Omental fat pad (tissue), 4 donors: ENCODE results near the gene CD34. TPM values are rescaled to one million over a fixed set of nuclear protein-coding genes. Genes with fewer than 3 reads are reported as not detected.

Experiments used
- ATAC-seq: fragments of 150-250 bp; one replicate; pipeline ENCODE4 v1.9.1; 2016; ENCODE audit warnings: mild to moderate bottlenecking, moderate library complexity; ENCODE audit not compliant: low FRiP score
- DNase-seq: peaks from one replicate; pipeline ENCODE4 v3.0.0-alpha.2; 2019; ENCODE audit warnings: low spot score
- CTCF ChIP-seq, 3 donors: fragments of 450-650 bp; IDR thresholded peaks; one replicate each; pipeline ENCODE4 v1.5.1; 2016 to 2017; ENCODE audit warnings: antibody characterized with exemption in 3 of 3, mild to moderate bottlenecking in 3 of 3, moderate library complexity in 2 of 3
- total RNA-seq, 4 donors: library from RNA; depleted of rRNA; stranded (reverse); fragments of >200 nt; gene quantifications; one replicate each; pipeline ENCODE4 v1.1.0, GENCODE V29; 2016

The CD34 gene
- 100 to 1,000 TPM in 1 of 4 donors, 10 to 100 TPM in 3; 52.6 to 123 (median 76.9) TPM for total RNA-seq

GRCh38 chr1:207910591-207911354, at the start of gene CD34:
Gene CD34 (minus strand): TSS chr1:207911125. CDS start chr1:207911080, 45 bp downstream.
- no peak for TF ChIP-seq CTCF (IDR thresholded peaks at IDR 0.05)
- peak; percentile 80 for ATAC-seq
- no peak for DNase-seq

GRCh38 chr1:207960346-207960745, 49.4 kb upstream of the CD34 start:
- DNase-seq = no peak
- ATAC-seq = no peak
- TF ChIP-seq CTCF (IDR thresholded peaks at IDR 0.05) = no peak

DNA sequence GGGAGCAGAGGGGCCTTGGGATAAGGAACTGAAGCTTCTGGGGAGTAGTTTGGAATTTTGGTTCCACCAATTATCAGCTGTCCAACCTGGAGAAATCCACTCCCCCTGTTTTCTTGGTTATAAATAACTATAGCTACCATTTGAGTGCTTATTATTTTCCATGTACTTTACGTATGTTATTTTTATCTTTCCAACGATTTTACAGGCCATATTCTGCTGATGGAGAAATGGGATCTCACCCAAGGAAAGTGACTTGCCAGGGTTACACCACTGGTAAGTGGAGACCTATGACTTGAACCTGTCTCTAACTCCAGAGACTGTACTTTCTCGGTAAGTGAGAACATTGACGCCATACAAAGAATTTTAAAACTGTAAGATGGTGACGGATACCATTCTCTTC, 49.0 kb upstream of the CD34 start:
- DNase-seq (no peak), ATAC-seq (no peak)
- no peak for TF ChIP-seq CTCF (IDR thresholded peaks at IDR 0.05)

DNA sequence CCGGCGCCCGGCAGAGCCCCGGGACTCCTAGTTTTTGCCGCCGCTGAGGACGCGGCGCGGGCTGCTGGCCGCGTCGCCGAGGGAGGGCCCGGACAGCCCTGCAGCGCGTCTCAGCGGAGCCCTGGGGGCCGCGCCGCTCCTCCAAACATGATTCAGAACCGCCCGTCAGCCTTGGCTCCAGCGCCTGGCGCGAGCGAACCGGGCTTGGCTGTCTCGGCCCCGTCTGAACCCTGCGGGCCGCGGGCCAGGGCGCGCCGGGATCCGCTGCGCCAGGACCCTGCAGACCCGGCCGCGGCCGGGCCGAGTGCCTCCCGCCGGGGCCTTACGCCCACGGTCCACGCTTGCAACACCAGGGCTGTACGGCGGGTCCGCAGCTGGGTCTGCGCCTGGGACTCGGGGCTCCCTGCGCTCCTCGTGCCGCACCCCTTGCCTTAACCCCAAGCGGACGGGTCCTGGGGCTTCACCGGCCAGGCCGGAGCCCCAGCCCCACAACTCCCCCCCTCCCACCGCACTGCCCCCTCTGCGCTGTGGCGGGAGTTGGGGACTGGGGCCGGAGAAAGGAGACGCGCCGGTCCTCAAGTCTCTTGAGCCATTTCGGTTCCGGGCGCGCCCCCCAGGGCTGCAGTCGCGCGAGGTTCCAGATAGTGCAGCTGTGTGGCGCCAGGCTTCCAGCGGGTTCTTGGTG, 48.4 kb upstream of the CD34 start:
- TF ChIP-seq CTCF (IDR thresholded peaks at IDR 0.05) = no peak
- DNase-seq = peak; percentile 50
- ATAC-seq = peak; percentile 68

- TF ChIP-seq CTCF (IDR thresholded peaks at IDR 0.05) = no peak
- no peak for ATAC-seq
- no peak for DNase-seq
Measured at GRCh38 chr1:207958376-207959139, 47.6 kb upstream of the CD34 start.

DNA sequence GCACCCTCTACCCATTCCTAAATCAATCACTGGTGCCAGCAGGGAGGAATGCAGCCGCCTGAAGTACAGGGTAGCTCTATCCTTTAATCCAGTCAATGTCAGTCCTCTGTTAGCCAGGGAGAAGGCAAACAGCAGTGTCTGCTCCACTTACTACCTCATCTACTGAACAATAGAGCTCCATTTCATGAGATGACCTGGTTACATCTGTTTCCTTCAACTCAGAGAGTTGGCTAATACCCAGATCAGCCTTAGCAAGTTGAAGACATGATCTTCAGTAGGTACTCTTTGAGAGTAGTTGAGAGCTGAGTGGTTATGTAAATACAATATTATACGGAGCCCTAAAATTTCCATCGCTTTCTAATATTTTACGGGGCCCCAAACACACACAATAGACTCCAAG, 46.1 kb upstream of the CD34 start:
- DNase-seq = no peak
- ATAC-seq = no peak
- TF ChIP-seq CTCF (IDR thresholded peaks at IDR 0.05) = no peak
